ENCODE results near the gene PTMS.

DNA sequence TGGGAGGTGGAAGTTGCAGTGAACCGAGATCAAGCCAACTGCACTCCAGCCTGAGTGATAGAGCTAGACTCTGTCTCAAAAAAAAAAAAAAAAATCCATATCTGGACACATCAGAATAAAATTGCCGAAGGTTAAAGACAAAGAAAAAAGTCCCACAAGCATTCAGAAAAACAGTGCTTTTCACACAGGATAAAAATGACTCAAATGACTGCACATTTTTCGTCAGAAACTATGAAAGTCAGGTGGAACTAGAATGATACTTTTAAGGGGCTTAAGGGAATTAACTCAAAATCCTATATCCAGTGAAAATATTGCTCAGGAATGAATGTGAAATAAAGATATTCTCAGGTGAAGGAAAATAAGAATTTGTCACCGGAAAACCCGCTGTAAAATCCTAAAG, 29.4 kb upstream of the PTMS start:
- TF ChIP-seq, protein P1, sequence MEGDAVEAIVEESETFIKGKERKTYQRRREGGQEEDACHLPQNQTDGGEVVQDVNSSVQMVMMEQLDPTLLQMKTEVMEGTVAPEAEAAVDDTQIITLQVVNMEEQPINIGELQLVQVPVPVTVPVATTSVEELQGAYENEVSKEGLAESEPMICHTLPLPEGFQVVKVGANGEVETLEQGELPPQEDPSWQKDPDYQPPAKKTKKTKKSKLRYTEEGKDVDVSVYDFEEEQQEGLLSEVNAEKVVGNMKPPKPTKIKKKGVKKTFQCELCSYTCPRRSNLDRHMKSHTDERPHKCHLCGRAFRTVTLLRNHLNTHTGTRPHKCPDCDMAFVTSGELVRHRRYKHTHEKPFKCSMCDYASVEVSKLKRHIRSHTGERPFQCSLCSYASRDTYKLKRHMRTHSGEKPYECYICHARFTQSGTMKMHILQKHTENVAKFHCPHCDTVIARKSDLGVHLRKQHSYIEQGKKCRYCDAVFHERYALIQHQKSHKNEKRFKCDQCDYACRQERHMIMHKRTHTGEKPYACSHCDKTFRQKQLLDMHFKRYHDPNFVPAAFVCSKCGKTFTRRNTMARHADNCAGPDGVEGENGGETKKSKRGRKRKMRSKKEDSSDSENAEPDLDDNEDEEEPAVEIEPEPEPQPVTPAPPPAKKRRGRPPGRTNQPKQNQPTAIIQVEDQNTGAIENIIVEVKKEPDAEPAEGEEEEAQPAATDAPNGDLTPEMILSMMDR (conservative IDR thresholded peaks at IDR 0.05; ENCODE audit: low read depth in 2 of 2) = no peak
- TF ChIP-seq NANOG (IDR thresholded peaks at IDR 0.05; ENCODE audit: borderline replicate concordance) = no peak
- TF ChIP-seq, protein P2, sequence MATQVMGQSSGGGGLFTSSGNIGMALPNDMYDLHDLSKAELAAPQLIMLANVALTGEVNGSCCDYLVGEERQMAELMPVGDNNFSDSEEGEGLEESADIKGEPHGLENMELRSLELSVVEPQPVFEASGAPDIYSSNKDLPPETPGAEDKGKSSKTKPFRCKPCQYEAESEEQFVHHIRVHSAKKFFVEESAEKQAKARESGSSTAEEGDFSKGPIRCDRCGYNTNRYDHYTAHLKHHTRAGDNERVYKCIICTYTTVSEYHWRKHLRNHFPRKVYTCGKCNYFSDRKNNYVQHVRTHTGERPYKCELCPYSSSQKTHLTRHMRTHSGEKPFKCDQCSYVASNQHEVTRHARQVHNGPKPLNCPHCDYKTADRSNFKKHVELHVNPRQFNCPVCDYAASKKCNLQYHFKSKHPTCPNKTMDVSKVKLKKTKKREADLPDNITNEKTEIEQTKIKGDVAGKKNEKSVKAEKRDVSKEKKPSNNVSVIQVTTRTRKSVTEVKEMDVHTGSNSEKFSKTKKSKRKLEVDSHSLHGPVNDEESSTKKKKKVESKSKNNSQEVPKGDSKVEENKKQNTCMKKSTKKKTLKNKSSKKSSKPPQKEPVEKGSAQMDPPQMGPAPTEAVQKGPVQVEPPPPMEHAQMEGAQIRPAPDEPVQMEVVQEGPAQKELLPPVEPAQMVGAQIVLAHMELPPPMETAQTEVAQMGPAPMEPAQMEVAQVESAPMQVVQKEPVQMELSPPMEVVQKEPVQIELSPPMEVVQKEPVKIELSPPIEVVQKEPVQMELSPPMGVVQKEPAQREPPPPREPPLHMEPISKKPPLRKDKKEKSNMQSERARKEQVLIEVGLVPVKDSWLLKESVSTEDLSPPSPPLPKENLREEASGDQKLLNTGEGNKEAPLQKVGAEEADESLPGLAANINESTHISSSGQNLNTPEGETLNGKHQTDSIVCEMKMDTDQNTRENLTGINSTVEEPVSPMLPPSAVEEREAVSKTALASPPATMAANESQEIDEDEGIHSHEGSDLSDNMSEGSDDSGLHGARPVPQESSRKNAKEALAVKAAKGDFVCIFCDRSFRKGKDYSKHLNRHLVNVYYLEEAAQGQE (IDR thresholded peaks at IDR 0.05; ENCODE audit: unreplicated experiment) = no peak
- TF ChIP-seq EZH2 (IDR thresholded peaks at IDR 0.05; ENCODE audit: low read depth, unreplicated experiment) = no peak
- no peak for TF ChIP-seq ZNF114 (CRISPR knock-in tag; IDR thresholded peaks at IDR 0.05)
- TF ChIP-seq, protein P3, sequence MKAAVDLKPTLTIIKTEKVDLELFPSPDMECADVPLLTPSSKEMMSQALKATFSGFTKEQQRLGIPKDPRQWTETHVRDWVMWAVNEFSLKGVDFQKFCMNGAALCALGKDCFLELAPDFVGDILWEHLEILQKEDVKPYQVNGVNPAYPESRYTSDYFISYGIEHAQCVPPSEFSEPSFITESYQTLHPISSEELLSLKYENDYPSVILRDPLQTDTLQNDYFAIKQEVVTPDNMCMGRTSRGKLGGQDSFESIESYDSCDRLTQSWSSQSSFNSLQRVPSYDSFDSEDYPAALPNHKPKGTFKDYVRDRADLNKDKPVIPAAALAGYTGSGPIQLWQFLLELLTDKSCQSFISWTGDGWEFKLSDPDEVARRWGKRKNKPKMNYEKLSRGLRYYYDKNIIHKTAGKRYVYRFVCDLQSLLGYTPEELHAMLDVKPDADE (IDR thresholded peaks at IDR 0.05) = no peak
- no peak for TF ChIP-seq POLR2AphosphoS5 (IDR thresholded peaks at IDR 0.05; ENCODE audit: low read depth)
- no peak for TF ChIP-seq JUNB (IDR thresholded peaks at IDR 0.05; ENCODE audit: unreplicated experiment)
- TF ChIP-seq EZH2phosphoT487 (IDR thresholded peaks at IDR 0.05; ENCODE audit: unreplicated experiment) = no peak
- no peak for TF ChIP-seq ZNF331 (CRISPR knock-in tag; IDR thresholded peaks at IDR 0.05; ENCODE audit: low read depth)

All from GM23338 (cell line).